HEK293 (cell line): Measurements from ENCODE around the gene SPRED2.

ENCODE experiments used
- HOXA7 ChIP-seq: sonication (generic); formaldehyde crosslinking; IDR thresholded peaks from 2 replicates; pipeline ENCODE4 v1.8.1; 2022; ENCODE audit warnings: missing genetic modification reagents, borderline replicate concordance
- ZNF138 ChIP-seq: fragments of 450-650 bp; formaldehyde crosslinking; IDR thresholded peaks from 2 replicates; pipeline ENCODE4 v1.5.1; 2016; ENCODE audit warnings: missing biosample characterization, missing genetic modification characterization, borderline replicate concordance
- ZNF239 ChIP-seq: fragments of 450-650 bp; formaldehyde crosslinking; IDR thresholded peaks from 2 replicates; pipeline ENCODE4 v1.5.1; 2016; ENCODE audit warnings: missing biosample characterization, missing genetic modification characterization
- ZNF843 ChIP-seq: fragments of 450-650 bp; formaldehyde crosslinking; IDR thresholded peaks from 2 replicates; pipeline ENCODE4 v1.5.1; 2016; ENCODE audit warnings: missing biosample characterization, missing genetic modification characterization
- TF ChIP-seq, protein P1 (sequence below): fragments of 450-650 bp; formaldehyde crosslinking; IDR thresholded peaks from 2 replicates; pipeline ENCODE4 v1.5.1; 2016; ENCODE audit warnings: missing biosample characterization, missing genetic modification characterization
- TF ChIP-seq, protein P2 (sequence below): fragments of 450-650 bp; formaldehyde crosslinking; IDR thresholded peaks from 2 replicates; pipeline ENCODE4 v1.5.1; 2016; ENCODE audit warnings: missing biosample characterization, missing genetic modification characterization, low read depth
- TF ChIP-seq, protein P3 (sequence below): fragments of 450-650 bp; formaldehyde crosslinking; IDR thresholded peaks from 2 replicates; pipeline ENCODE4 v1.5.1; 2016; ENCODE audit warnings: missing biosample characterization, missing genetic modification characterization

DNA sequence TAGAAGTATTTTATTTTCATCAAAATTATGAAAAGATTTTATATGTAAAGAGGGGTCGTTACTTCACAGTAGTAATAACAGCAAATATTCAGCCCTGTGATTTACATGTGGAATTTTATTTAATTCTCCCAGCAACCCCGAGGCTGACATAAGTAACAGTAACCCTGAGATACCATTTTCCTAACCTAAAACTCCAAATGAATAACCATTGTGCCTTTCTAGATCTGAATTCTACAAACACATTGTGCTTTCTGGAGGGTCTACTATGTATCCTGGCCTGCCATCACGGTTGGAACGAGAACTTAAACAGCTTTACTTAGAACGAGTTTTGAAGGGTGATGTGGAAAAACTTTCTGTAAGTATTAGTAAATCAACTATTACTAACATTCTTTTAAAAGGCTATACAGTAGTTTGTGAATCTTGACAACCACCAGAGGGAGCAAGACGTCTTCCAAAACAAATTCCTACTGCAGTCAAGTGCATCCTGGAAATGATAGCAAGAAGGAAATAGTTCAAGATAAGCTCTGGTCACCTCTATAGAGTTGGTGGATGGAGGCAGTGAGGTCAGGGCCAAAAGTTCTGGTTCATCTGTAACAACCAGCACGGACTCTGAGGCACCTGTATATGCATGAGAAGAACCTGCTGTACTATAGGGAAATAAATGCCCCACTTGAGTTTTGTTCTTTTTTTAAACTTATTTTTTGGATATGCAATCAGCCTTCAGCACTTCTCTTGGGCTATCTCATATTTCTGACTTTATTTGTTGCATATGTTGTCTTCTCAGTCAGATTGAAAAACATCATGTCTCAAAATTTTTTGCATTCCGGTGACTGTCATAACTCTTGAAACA is 167.4 kb downstream of the SPRED2 start:
- TF ChIP-seq, protein P1, sequence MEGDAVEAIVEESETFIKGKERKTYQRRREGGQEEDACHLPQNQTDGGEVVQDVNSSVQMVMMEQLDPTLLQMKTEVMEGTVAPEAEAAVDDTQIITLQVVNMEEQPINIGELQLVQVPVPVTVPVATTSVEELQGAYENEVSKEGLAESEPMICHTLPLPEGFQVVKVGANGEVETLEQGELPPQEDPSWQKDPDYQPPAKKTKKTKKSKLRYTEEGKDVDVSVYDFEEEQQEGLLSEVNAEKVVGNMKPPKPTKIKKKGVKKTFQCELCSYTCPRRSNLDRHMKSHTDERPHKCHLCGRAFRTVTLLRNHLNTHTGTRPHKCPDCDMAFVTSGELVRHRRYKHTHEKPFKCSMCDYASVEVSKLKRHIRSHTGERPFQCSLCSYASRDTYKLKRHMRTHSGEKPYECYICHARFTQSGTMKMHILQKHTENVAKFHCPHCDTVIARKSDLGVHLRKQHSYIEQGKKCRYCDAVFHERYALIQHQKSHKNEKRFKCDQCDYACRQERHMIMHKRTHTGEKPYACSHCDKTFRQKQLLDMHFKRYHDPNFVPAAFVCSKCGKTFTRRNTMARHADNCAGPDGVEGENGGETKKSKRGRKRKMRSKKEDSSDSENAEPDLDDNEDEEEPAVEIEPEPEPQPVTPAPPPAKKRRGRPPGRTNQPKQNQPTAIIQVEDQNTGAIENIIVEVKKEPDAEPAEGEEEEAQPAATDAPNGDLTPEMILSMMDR (tag by site-specific recombination), result 0 out of 2 replicates have a peak, but pooled peaks have one; percentile 20
- TF ChIP-seq ZNF138 (tag by site-specific recombination) (no peak), ZNF239 (tag by site-specific recombination) (no peak), ZNF843 (tag by site-specific recombination) (no peak), HOXA7 (CRISPR knock-in tag) (no peak)
- TF ChIP-seq, protein P2, sequence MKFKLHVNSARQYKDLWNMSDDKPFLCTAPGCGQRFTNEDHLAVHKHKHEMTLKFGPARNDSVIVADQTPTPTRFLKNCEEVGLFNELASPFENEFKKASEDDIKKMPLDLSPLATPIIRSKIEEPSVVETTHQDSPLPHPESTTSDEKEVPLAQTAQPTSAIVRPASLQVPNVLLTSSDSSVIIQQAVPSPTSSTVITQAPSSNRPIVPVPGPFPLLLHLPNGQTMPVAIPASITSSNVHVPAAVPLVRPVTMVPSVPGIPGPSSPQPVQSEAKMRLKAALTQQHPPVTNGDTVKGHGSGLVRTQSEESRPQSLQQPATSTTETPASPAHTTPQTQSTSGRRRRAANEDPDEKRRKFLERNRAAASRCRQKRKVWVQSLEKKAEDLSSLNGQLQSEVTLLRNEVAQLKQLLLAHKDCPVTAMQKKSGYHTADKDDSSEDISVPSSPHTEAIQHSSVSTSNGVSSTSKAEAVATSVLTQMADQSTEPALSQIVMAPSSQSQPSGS (tag by site-specific recombination), result no peak
- TF ChIP-seq, protein P3, sequence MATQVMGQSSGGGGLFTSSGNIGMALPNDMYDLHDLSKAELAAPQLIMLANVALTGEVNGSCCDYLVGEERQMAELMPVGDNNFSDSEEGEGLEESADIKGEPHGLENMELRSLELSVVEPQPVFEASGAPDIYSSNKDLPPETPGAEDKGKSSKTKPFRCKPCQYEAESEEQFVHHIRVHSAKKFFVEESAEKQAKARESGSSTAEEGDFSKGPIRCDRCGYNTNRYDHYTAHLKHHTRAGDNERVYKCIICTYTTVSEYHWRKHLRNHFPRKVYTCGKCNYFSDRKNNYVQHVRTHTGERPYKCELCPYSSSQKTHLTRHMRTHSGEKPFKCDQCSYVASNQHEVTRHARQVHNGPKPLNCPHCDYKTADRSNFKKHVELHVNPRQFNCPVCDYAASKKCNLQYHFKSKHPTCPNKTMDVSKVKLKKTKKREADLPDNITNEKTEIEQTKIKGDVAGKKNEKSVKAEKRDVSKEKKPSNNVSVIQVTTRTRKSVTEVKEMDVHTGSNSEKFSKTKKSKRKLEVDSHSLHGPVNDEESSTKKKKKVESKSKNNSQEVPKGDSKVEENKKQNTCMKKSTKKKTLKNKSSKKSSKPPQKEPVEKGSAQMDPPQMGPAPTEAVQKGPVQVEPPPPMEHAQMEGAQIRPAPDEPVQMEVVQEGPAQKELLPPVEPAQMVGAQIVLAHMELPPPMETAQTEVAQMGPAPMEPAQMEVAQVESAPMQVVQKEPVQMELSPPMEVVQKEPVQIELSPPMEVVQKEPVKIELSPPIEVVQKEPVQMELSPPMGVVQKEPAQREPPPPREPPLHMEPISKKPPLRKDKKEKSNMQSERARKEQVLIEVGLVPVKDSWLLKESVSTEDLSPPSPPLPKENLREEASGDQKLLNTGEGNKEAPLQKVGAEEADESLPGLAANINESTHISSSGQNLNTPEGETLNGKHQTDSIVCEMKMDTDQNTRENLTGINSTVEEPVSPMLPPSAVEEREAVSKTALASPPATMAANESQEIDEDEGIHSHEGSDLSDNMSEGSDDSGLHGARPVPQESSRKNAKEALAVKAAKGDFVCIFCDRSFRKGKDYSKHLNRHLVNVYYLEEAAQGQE, result no peak
